IMR-90 (cell line): Measurements from ENCODE around the gene MAPK10. TPM values are rescaled to one million over a fixed set of nuclear protein-coding genes. Genes with fewer than 3 reads are reported as not detected.

Source experiments
- ATAC-seq: fragments of 200-7000 bp; cut with Tn5 transposase; 2 replicates; pipeline ENCODE4 v1.9.1; 2020; ENCODE audit warnings: low read depth, mild to moderate bottlenecking, moderate library complexity
- BruUV-seq: library from RNA; stranded (reverse); fragments of 400-500 nt; replicated peaks from 2 replicates; lab custom pipeline; 2021; lab: Mats Ljungman, UMichigan
- CTCF ChIA-PET: fragments of 300-600 bp; formaldehyde crosslinking; extraction: SDS; loops from one replicate; lab custom pipeline; 2021; ENCODE audit warnings: antibody characterized with exemption; lab: Yijun Ruan, JAX
- POLR2A ChIA-PET: fragments of 300-600 bp; sonication (Branson Sonifier 250); formaldehyde crosslinking; loops from one replicate; lab custom pipeline; 2022; ENCODE audit warnings: antibody characterized with exemption; ENCODE audit not compliant: unreplicated experiment; lab: Charles Lee
- DNase-seq: peaks from one replicate; pipeline ENCODE4 v3.0.0; 2013
- H2AFZ ChIP-seq: replicated peaks from 2 replicates; pipeline ENCODE3; 2013; ENCODE audit warnings: low read length, mild to moderate bottlenecking; ENCODE audit not compliant: poor library complexity
- H2AK5ac ChIP-seq: 2 replicates; pipeline ENCODE4 v1.6.1; 2013; ENCODE audit warnings: low read depth, low read length, inconsistent platforms
- H2AK9ac ChIP-seq: replicated peaks from 2 replicates; pipeline ENCODE3; 2013; ENCODE audit warnings: mild to moderate bottlenecking, low read depth, low read length, moderate library complexity; ENCODE audit not compliant: poor library complexity
- H2BK120ac ChIP-seq: 2 replicates; pipeline ENCODE4 v1.6.1; 2013; ENCODE audit warnings: low read depth, low read length, inconsistent platforms
- H2BK15ac ChIP-seq: 3 replicates; pipeline ENCODE4 v1.6.1; 2013; ENCODE audit warnings: low read depth, low read length, inconsistent platforms
- H2BK20ac ChIP-seq: 2 replicates; pipeline ENCODE4 v1.6.1; 2013; ENCODE audit warnings: low read depth, mild to moderate bottlenecking, inconsistent platforms, low read length, moderate library complexity
- H2BK5ac ChIP-seq: 2 replicates; pipeline ENCODE4 v1.6.1; 2013; ENCODE audit warnings: mild to moderate bottlenecking, low read depth, low read length, inconsistent platforms; ENCODE audit not compliant: poor library complexity, severe bottlenecking
- H3K14ac ChIP-seq: replicated peaks from 2 replicates; pipeline ENCODE4 v1.6.1; 2013; ENCODE audit warnings: low read depth, low read length, inconsistent platforms
- H3K18ac ChIP-seq: 2 replicates; pipeline ENCODE4 v1.6.1; 2013; ENCODE audit warnings: low read depth, low read length, control low read depth
- H3K23ac ChIP-seq: 2 replicates; pipeline ENCODE4 v1.6.1; 2013; ENCODE audit warnings: low read depth, low read length, inconsistent platforms
- H3K27ac ChIP-seq: 2 replicates; pipeline ENCODE4 v1.5.1; 2013; ENCODE audit warnings: mild to moderate bottlenecking, control low read depth, low read length; ENCODE audit not compliant: insufficient read depth
- H3K27me3 ChIP-seq: 2 replicates; pipeline ENCODE4 v1.6.1; 2013; ENCODE audit warnings: low read length; ENCODE audit not compliant: control insufficient read depth, insufficient read depth
- H3K36me3 ChIP-seq: 2 replicates; pipeline ENCODE4 v1.6.1; 2013; ENCODE audit warnings: low read length, mixed read lengths; ENCODE audit not compliant: control insufficient read depth, insufficient read depth
- H3K4ac ChIP-seq: 2 replicates; pipeline ENCODE4 v1.6.1; 2013; ENCODE audit warnings: low read depth, low read length, inconsistent platforms
- H3K4me1 ChIP-seq: 2 replicates; pipeline ENCODE4 v1.6.1; 2013; ENCODE audit warnings: low read length, mixed read lengths; ENCODE audit not compliant: control insufficient read depth, insufficient read depth
- H3K4me2 ChIP-seq: 2 replicates; pipeline ENCODE4 v1.6.1; 2013; ENCODE audit warnings: low read depth, mild to moderate bottlenecking, control low read depth, low read length, moderate library complexity
- H3K4me3 ChIP-seq: 2 replicates; pipeline ENCODE4 v1.5.1; 2013; ENCODE audit warnings: low read depth, mild to moderate bottlenecking, control low read depth, low read length, moderate library complexity; ENCODE audit not compliant: insufficient read depth
- H3K56ac ChIP-seq: 2 replicates; pipeline ENCODE4 v1.6.1; 2013; ENCODE audit warnings: low read length, inconsistent platforms; ENCODE audit not compliant: insufficient read depth; ENCODE audit errors: extremely low read depth
- H3K79me1 ChIP-seq, 2 experiments: 2 replicates each; pipeline ENCODE4 v1.6.1; 2013; ENCODE audit warnings: low read length in 2 of 2, inconsistent platforms in 1 of 2, low read depth in 1 of 2
- H3K9ac ChIP-seq: 2 replicates; pipeline ENCODE4 v1.6.1; 2013; ENCODE audit warnings: low read depth, low read length, control low read depth
- H3K9me1 ChIP-seq: 2 replicates; pipeline ENCODE4 v1.6.1; 2013; ENCODE audit warnings: low read length, inconsistent platforms; ENCODE audit not compliant: insufficient read depth
- H3K9me3 ChIP-seq: 2 replicates; pipeline ENCODE4 v1.6.1; 2013; ENCODE audit warnings: low read length; ENCODE audit not compliant: control insufficient read depth, insufficient read depth
- H4K20me1 ChIP-seq: 2 replicates; pipeline ENCODE4 v1.6.1; 2013; ENCODE audit warnings: low read length, inconsistent platforms; ENCODE audit not compliant: insufficient read depth
- H4K5ac ChIP-seq: 2 replicates; pipeline ENCODE4 v1.6.1; 2013; ENCODE audit warnings: mild to moderate bottlenecking, low read depth, low read length, control low read depth
- H4K8ac ChIP-seq, 2 experiments: 2 replicates each; pipeline ENCODE4 v1.6.1; 2013; ENCODE audit warnings: low read depth in 2 of 2, low read length in 2 of 2, control low read depth in 1 of 2, inconsistent platforms in 1 of 2
- H4K91ac ChIP-seq: 2 replicates; pipeline ENCODE4 v1.6.1; 2013; ENCODE audit warnings: low read depth, low read length, inconsistent platforms; ENCODE audit not compliant: insufficient read depth
- BHLHE40 ChIP-seq: fragments of 150-350 bp; IDR thresholded peaks from 2 replicates; pipeline ENCODE4 v1.6.1; 2016; ENCODE audit warnings: mild to moderate bottlenecking, low read depth, low read length
- CEBPB ChIP-seq: IDR thresholded peaks from 2 replicates; pipeline ENCODE4 v1.6.1; 2012; ENCODE audit warnings: low read depth, low read length, improper control_type of control experiment
- CHD1 ChIP-seq: IDR thresholded peaks from 2 replicates; pipeline ENCODE4 v1.6.1; 2012; ENCODE audit warnings: low read depth, low read length, improper control_type of control experiment
- FOS ChIP-seq: fragments of 150-350 bp; IDR thresholded peaks from 2 replicates; pipeline ENCODE4 v1.6.1; 2016; ENCODE audit warnings: low read depth, low read length
- MAFK ChIP-seq: IDR thresholded peaks from 2 replicates; pipeline ENCODE4 v1.6.1; 2012; ENCODE audit warnings: low read depth, low read length, improper control_type of control experiment
- MAZ ChIP-seq: IDR thresholded peaks from 2 replicates; pipeline ENCODE4 v1.6.1; 2012; ENCODE audit warnings: low read depth, mild to moderate bottlenecking, low read length, improper control_type of control experiment, moderate library complexity, borderline replicate concordance
- MXI1 ChIP-seq: IDR thresholded peaks from 2 replicates; pipeline ENCODE4 v1.6.1; 2012; ENCODE audit warnings: low read depth, mild to moderate bottlenecking, low read length, moderate library complexity, borderline replicate concordance
- NFE2L2 ChIP-seq: fragments of 150-350 bp; IDR thresholded peaks from 2 replicates; pipeline ENCODE4 v1.6.1; 2016; ENCODE audit warnings: low read depth, mild to moderate bottlenecking, low read length
- POLR2A ChIP-seq: IDR thresholded peaks from 2 replicates; pipeline ENCODE4 v1.6.1; 2012; ENCODE audit warnings: mild to moderate bottlenecking, low read depth, low read length
- RAD21 ChIP-seq: IDR thresholded peaks from 2 replicates; pipeline ENCODE4 v1.6.1; 2012; ENCODE audit warnings: low read length, improper control_type of control experiment
- RCOR1 ChIP-seq: IDR thresholded peaks from 2 replicates; pipeline ENCODE4 v1.6.1; 2012; ENCODE audit warnings: mild to moderate bottlenecking, low read length, improper control_type of control experiment; ENCODE audit not compliant: insufficient replicate concordance
- RFX5 ChIP-seq: IDR thresholded peaks from 2 replicates; pipeline ENCODE4 v1.8.0; 2012; ENCODE audit warnings: low read depth, mild to moderate bottlenecking, low read length, moderate library complexity
- SMC3 ChIP-seq: fragments of 150-350 bp; IDR thresholded peaks from 2 replicates; pipeline ENCODE4 v1.6.1; 2016; ENCODE audit warnings: low read depth, mild to moderate bottlenecking, antibody characterized with exemption, low read length, moderate library complexity
- WGBS, 2 experiments: methylation state at CpG; one replicate each; pipeline versions ENCODE4 v1.1.5 to v1.1.7; 2013; ENCODE audit warnings: missing lambda C conversion rate in 2 of 2; ENCODE audit not compliant: insufficient read length in 1 of 2; ENCODE audit errors: extremely low coverage in 2 of 2; 5-methylcytosine and 5-hydroxymethylcytosine counted together
- dilution Hi-C: fragments of 300-500 bp; cut with HindIII; formaldehyde crosslinking; loops from one replicate; pipeline ENCODE4 v1.14.3; 2018; ENCODE audit warnings: low sequenced_read_pairs; ENCODE audit not compliant: unreplicated experiment
- in situ Hi-C: fragments of 300-500 bp; cut with MboI; formaldehyde crosslinking; loops from 3 replicates; pipeline ENCODE4 v1.14.3; 2019; ENCODE audit warnings: low sequenced_read_pairs, inconsistent platforms, mixed read lengths
- intact Hi-C: fragments of 100-400 bp; cut with micrococcal nuclease; formaldehyde crosslinking; loops from 2 replicates; pipeline ENCODE4 v1.10.0; 2022
- polyA plus RNA-seq, 3 experiments: library from polyadenylated mRNA; depleted of rRNA; stranded (reverse); fragments of >200 nt; gene quantifications; 2 replicates each; pipeline ENCODE4 v1.2.3, GENCODE V29; 2012; ENCODE audit warnings: low replicate concordance in 1 of 3
- total RNA-seq: library from RNA; depleted of rRNA; stranded (reverse); fragments of >200 nt; gene quantifications from 2 replicates; pipeline ENCODE4 v1.2.3, GENCODE V29; 2012
- TF ChIP-seq, protein P1 (sequence below): fragments of 150-350 bp; IDR thresholded peaks from 2 replicates; pipeline ENCODE4 v1.6.1; 2016; ENCODE audit warnings: low read depth, mild to moderate bottlenecking, low read length, moderate library complexity, borderline replicate concordance
- TF ChIP-seq, protein P2 (sequence below): conservative IDR thresholded peaks from 2 replicates; pipeline ENCODE4 v1.5.1; 2012; ENCODE audit warnings: mild to moderate bottlenecking, low read depth, low read length, improper control_type of control experiment
- TF ChIP-seq, protein P3 (sequence below): fragments of 150-350 bp; IDR thresholded peaks from 2 replicates; pipeline ENCODE4 v1.6.1; 2017; ENCODE audit warnings: mild to moderate bottlenecking, antibody characterized with exemption, low read length, low read depth

The MAPK10 gene
- total and polyA plus RNA-seq, 2 of the 4 experiments (the other 2 are of a cell fraction) = 2.8 to 6.5 TPM

DNA sequence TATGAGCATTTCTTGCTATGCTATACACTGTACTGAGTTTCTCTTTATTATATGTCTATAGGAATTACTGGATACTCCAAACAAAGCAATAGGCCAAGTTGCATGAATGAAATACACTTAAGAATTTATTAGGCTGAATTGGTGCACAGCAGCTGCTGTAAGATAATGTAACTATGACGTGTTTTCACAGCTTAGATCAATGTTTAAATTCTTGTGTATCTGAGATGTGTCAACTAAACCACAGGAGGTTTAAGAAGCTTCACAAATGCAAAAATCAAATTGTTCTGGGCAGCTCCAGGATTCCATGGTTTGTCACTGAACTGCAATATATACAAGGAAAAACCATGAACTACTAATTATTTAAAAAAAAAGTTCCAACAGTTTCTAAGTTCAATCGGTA is 156.7 kb downstream of the MAPK10 start:
- in situ Hi-C loops (no loop called here), dilution Hi-C loops (no loop called here), intact Hi-C loops (no loop called here)
- no peak overlapping the region for H2AK9ac ChIP-seq
- H3K9me1 ChIP-seq = no peaks in the 10 kb centered on the region
- no peak overlapping the region for H3K9ac ChIP-seq
- ATAC-seq (no peak), DNase-seq (no peak)
- no peak overlapping the region for H3K14ac ChIP-seq
- WGBS, 2 experiments = no CpG with 5 or more reads among the region's 2 CpGs
- ChIA-PET POLR2A (no interaction called here), CTCF (no interaction called here)
- no peak overlapping the region for H2AFZ ChIP-seq
- no peak overlapping the region for H2BK5ac ChIP-seq
- H2BK15ac ChIP-seq = no peak overlapping the region
- no peak overlapping the region for H3K4me2 ChIP-seq
- H2AK5ac ChIP-seq = no peak overlapping the region
- H4K8ac ChIP-seq = no peak overlapping the region
- no peak overlapping the region for H3K18ac ChIP-seq
- no peak overlapping the region for H2BK20ac ChIP-seq
- H3K56ac ChIP-seq = no peak overlapping the region
- H3K27me3 ChIP-seq = no peaks in the 10 kb centered on the region
- H3K36me3 ChIP-seq = no peaks in the 10 kb centered on the region
- BruUV-seq = no TSS peak
- H3K23ac ChIP-seq = no peak overlapping the region
- no peaks in the 10 kb centered on the region for H3K9me3 ChIP-seq
- no peaks in the 10 kb centered on the region for H3K4me1 ChIP-seq
- H4K20me1 ChIP-seq = no peaks in the 10 kb centered on the region
- no peak overlapping the region for H4K91ac ChIP-seq
- H2BK120ac ChIP-seq = no peak overlapping the region
- no peak overlapping the region for H3K4ac ChIP-seq
- H3K79me1 ChIP-seq = no peaks in the 10 kb centered on the region
- no peak overlapping the region for H3K4me3 ChIP-seq
- no peak overlapping the region for H4K5ac ChIP-seq
- TF ChIP-seq SMC3 (no peak), RCOR1 (no peak), BHLHE40 (no peak), FOS (no peak), MAZ (no peak), MXI1 (no peak), POLR2A (no peak), RAD21 (no peak), MAFK (no peak), CHD1 (no peak), RFX5 (no peak), NFE2L2 (no peak), CEBPB (no peak)
- TF ChIP-seq, protein P1, sequence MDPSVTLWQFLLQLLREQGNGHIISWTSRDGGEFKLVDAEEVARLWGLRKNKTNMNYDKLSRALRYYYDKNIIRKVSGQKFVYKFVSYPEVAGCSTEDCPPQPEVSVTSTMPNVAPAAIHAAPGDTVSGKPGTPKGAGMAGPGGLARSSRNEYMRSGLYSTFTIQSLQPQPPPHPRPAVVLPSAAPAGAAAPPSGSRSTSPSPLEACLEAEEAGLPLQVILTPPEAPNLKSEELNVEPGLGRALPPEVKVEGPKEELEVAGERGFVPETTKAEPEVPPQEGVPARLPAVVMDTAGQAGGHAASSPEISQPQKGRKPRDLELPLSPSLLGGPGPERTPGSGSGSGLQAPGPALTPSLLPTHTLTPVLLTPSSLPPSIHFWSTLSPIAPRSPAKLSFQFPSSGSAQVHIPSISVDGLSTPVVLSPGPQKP = no peak
- TF ChIP-seq, protein P2, sequence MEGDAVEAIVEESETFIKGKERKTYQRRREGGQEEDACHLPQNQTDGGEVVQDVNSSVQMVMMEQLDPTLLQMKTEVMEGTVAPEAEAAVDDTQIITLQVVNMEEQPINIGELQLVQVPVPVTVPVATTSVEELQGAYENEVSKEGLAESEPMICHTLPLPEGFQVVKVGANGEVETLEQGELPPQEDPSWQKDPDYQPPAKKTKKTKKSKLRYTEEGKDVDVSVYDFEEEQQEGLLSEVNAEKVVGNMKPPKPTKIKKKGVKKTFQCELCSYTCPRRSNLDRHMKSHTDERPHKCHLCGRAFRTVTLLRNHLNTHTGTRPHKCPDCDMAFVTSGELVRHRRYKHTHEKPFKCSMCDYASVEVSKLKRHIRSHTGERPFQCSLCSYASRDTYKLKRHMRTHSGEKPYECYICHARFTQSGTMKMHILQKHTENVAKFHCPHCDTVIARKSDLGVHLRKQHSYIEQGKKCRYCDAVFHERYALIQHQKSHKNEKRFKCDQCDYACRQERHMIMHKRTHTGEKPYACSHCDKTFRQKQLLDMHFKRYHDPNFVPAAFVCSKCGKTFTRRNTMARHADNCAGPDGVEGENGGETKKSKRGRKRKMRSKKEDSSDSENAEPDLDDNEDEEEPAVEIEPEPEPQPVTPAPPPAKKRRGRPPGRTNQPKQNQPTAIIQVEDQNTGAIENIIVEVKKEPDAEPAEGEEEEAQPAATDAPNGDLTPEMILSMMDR = no peak
- TF ChIP-seq, protein P3, sequence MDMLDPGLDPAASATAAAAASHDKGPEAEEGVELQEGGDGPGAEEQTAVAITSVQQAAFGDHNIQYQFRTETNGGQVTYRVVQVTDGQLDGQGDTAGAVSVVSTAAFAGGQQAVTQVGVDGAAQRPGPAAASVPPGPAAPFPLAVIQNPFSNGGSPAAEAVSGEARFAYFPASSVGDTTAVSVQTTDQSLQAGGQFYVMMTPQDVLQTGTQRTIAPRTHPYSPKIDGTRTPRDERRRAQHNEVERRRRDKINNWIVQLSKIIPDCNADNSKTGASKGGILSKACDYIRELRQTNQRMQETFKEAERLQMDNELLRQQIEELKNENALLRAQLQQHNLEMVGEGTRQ = no peak
- no peak overlapping the region for H3K27ac ChIP-seq
